ENCODE measurements around the gene GCLM. TPM values are rescaled to one million over a fixed set of nuclear protein-coding genes. Genes with fewer than 3 reads are reported as not detected.
A peak's percentile ranks its signal among the peaks of the same experiment; 100 is the strongest.
"Not testable (repeated sequence)": the region's sequence is repeated elsewhere in the genome, so short reads cannot be mapped to it uniquely, and the experiment has no call there.

Gene GCLM
- total and polyA plus RNA-seq, 4 donors = 6.8 to 16.2 (median 9.9) TPM

DNA sequence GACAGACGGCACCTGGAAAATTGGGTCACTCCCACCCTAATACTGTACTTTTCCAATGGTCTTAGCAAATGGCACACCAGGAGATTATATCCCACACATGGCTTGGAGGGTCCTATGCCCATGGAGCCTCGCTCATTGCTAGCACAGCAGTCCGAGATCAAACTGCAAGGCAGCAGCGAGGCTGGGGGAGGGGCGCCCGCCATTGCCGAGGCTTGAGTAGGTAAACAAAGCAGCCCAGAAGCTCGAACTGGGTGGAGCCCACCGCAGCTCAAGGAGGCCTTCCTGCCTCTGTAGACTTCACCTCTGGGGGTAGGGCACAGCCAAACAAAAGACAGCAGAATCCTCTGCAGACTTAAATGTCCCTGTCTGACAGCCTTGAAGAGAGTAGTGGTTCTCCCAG lies 53.2 kb downstream of the GCLM start:
- H3K36me3 ChIP-seq (ENCODE audit: control insufficient read depth in 1 of 2, insufficient read depth in 2 of 2, low read length in 1 of 2); H3K4me3 ChIP-seq (ENCODE audit: low read length in 2 of 2); H3K4me1 ChIP-seq (ENCODE audit: control insufficient read depth in 1 of 2, insufficient read depth in 2 of 2, low read length in 2 of 2); H3K9me3 ChIP-seq (ENCODE audit: control insufficient read depth, low read length); H3K27ac ChIP-seq (ENCODE audit: low read depth in 1 of 2, low read length in 2 of 2); DNase-seq; ATAC-seq (ENCODE audit: low FRiP score); H3K27me3 ChIP-seq (ENCODE audit: control insufficient read depth in 1 of 2, insufficient read depth in 2 of 2, low read length in 1 of 2); intact Hi-C loops (cut with DNase I): not testable (repeated sequence)
- 88 to 90% methylated on average over 8 to 9 of the region's 9 CpGs for WGBS, 2 donors

DNA sequence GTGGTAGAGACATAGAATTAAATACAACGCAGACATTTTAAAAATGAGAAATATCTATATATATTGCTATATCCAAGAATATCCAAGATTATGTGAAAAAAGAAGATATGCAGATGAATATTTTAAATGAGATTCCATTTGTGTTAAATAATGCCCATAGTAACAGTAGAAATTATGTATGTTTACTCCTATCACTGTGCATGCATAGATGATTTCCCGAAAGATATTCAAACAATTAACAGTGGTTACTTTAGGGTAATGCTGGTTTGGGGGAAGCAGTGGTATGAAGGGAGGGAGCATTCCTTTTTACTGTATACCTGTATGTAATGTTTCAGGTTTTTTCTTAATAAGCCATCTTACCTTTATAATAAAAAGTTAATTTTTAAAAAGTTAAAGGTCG lies 55.3 kb downstream of the GCLM start:
- H3K27me3 ChIP-seq (ENCODE audit: control insufficient read depth in 1 of 2, insufficient read depth in 2 of 2, low read length in 1 of 2) = no peaks in the 10 kb centered on the region
- H3K9me3 ChIP-seq (ENCODE audit: control insufficient read depth, low read length) = no peaks in the 10 kb centered on the region
- no peak for ATAC-seq (ENCODE audit: low FRiP score)
- no peak overlapping the region for H3K27ac ChIP-seq (ENCODE audit: low read depth in 1 of 2, low read length in 2 of 2)
- H3K36me3 ChIP-seq (ENCODE audit: control insufficient read depth in 1 of 2, insufficient read depth in 2 of 2, low read length in 1 of 2) = no peaks in the 10 kb centered on the region
- 91% methylated on average over 3 of the region's 3 CpGs for WGBS, 2 donors
- intact Hi-C loops (cut with DNase I) = no loop called here
- no peak overlapping the region for H3K4me3 ChIP-seq (ENCODE audit: low read length in 2 of 2)
- no peaks in the 10 kb centered on the region for H3K4me1 ChIP-seq (ENCODE audit: control insufficient read depth in 1 of 2, insufficient read depth in 2 of 2, low read length in 2 of 2)
- DNase-seq = no peak

DNA sequence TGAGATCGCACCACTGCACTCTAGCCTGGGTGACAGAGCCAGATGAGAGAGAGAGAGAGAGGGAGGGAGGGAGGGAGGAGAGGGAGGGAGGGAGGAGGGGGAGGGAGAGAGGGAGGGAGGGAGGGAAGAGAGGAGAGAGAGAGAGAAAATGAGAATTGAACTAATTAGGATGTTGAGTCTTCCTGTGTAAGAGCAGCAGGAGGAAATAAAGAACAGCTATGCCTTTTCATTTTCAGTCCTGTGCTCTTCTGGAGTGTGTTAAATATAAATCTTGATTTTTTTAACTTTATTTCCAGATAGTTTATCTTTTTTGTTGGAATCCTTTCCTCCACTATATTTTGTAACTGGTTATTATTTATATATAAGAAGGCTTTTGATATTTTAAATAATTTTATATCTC lies 57.4 kb downstream of the GCLM start:
- DNase-seq = no peak
- Histone ChIP-seq H3K9me3 (ENCODE audit: control insufficient read depth, low read length) (no peaks in the 10 kb centered on the region), H3K27me3 (ENCODE audit: control insufficient read depth in 1 of 2, insufficient read depth in 2 of 2, low read length in 1 of 2) (no peaks in the 10 kb centered on the region), H3K27ac (ENCODE audit: low read depth in 1 of 2, low read length in 2 of 2) (no peak overlapping the region), H3K36me3 (ENCODE audit: control insufficient read depth in 1 of 2, insufficient read depth in 2 of 2, low read length in 1 of 2) (no peaks in the 10 kb centered on the region), H3K4me3 (ENCODE audit: low read length in 2 of 2) (no peak overlapping the region), H3K4me1 (ENCODE audit: control insufficient read depth in 1 of 2, insufficient read depth in 2 of 2, low read length in 2 of 2) (no peaks in the 10 kb centered on the region)
- no peak for ATAC-seq (ENCODE audit: low FRiP score)
- intact Hi-C loops (cut with DNase I) = no loop called here
- WGBS, 2 donors = 33% methylated on average over 1 of the region's 1 CpG; no CpG with 5 or more reads in 1 of the 2 donors

DNA sequence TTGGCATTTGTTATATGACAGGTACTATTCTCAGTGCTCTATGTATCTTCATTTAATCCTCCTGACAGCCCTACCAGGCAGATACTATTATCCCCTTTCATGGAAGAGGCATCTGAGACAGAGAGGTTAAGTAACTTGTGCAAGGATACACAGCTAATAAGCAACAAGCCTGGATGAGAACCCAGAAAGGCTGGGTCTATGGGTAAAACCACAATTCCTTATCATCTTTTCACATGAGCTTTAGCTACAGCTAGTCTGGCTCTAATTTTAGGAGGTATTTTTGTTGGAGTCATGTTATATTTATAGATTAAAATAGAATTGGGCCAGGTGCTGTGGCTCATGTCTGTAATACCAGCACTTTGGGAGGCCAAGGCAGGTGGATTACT lies 57.9 kb downstream of the GCLM start:
- Histone ChIP-seq H3K4me3 (ENCODE audit: low read length in 2 of 2) (no peak overlapping the region), H3K27me3 (ENCODE audit: control insufficient read depth in 1 of 2, insufficient read depth in 2 of 2, low read length in 1 of 2) (no peaks in the 10 kb centered on the region), H3K4me1 (ENCODE audit: control insufficient read depth in 1 of 2, insufficient read depth in 2 of 2, low read length in 2 of 2) (no peaks in the 10 kb centered on the region), H3K27ac (ENCODE audit: low read depth in 1 of 2, low read length in 2 of 2) (no peak overlapping the region), H3K36me3 (ENCODE audit: control insufficient read depth in 1 of 2, insufficient read depth in 2 of 2, low read length in 1 of 2) (no peaks in the 10 kb centered on the region), H3K9me3 (ENCODE audit: control insufficient read depth, low read length) (no peaks in the 10 kb centered on the region)
- ATAC-seq (ENCODE audit: low FRiP score) = no peak
- no peak for DNase-seq
- intact Hi-C loops (cut with DNase I) = no loop called here

DNA sequence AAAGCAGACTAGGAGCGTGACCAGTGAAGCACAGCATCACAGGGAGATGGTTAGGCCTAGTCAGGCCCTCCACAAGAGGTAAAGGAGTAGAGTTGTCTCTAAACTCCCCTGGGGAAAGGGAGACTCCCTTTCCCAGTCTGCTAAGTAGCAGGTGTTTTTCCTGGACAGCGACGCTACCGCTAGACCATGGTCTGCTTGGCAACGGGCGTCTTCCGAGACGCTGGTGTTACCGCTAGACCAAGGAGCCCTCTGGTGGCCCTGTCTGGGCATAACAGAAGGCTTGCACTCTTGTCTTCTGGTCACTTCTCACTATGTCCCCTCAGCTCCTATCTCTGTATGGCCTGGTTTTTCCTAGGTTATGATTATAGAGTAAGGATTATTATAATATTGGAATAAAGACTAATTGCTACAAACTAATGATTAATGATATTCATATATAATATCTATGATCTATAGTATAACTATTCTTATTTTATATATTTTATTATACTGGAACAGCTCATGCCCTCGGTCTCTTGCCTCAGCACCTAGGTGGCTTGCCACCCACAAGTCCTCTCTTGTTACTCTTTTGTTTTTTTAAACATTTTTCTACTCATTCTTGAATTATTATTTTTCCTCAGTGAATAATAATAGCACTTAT lies 58.4 kb downstream of the GCLM start:
- 21 to 22% methylated on average over 10 of the region's 10 CpGs for WGBS, 2 donors
- intact Hi-C loops (cut with DNase I); H3K9me3 ChIP-seq (ENCODE audit: control insufficient read depth, low read length); ATAC-seq (ENCODE audit: low FRiP score); H3K27ac ChIP-seq (ENCODE audit: low read depth in 1 of 2, low read length in 2 of 2); H3K36me3 ChIP-seq (ENCODE audit: control insufficient read depth in 1 of 2, insufficient read depth in 2 of 2, low read length in 1 of 2); H3K27me3 ChIP-seq (ENCODE audit: control insufficient read depth in 1 of 2, insufficient read depth in 2 of 2, low read length in 1 of 2); H3K4me1 ChIP-seq (ENCODE audit: control insufficient read depth in 1 of 2, insufficient read depth in 2 of 2, low read length in 2 of 2); H3K4me3 ChIP-seq (ENCODE audit: low read length in 2 of 2): not testable (repeated sequence)
- peak; percentile 80 to 87 for DNase-seq

DNA sequence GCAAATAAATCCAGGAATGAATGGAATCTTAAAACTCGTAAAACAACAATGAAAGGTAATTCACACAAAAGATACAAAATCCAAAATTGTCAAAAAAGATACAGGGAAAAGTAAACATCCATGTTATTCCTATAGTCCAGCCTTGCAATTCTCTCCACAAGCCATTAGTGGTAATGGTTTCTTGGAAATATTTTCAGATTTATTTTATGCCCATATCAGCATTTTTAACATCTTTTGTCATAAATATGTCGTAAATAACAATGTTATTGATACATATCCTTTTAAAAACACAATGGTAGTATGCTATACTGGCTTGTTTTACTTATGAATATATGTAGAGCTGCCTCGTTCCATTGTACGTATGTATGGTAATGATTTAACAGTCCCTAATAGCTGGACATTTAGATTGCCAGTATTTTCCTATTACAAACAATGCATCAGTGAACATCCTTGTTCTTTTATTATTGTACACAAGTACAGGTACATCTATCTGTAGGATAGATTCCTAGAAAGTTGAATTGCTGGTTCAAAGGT lies 60.8 kb downstream of the GCLM start:
- H3K36me3 ChIP-seq (ENCODE audit: control insufficient read depth in 1 of 2, insufficient read depth in 2 of 2, low read length in 1 of 2) = no peaks in the 10 kb centered on the region
- intact Hi-C loops (cut with DNase I) = loop anchor here (5.0 to 10.0 kb wide), 5 partner anchors 224 to 546 kb away; partner anchors contain the start of gene DR1 (in 1 of the 2)
- no peaks in the 10 kb centered on the region for H3K9me3 ChIP-seq (ENCODE audit: control insufficient read depth, low read length)
- H3K4me3 ChIP-seq (ENCODE audit: low read length in 2 of 2) = peak overlapping the region; percentile 55 to 56
- ATAC-seq (ENCODE audit: low FRiP score) = no peak
- no peaks in the 10 kb centered on the region for H3K27me3 ChIP-seq (ENCODE audit: control insufficient read depth in 1 of 2, insufficient read depth in 2 of 2, low read length in 1 of 2)
- no peak for DNase-seq
- H3K27ac ChIP-seq (ENCODE audit: low read depth in 1 of 2, low read length in 2 of 2) = no peak overlapping the region
- 41% methylated on average over 4 of the region's 4 CpGs for WGBS, 2 donors
- no peaks in the 10 kb centered on the region for H3K4me1 ChIP-seq (ENCODE audit: control insufficient read depth in 1 of 2, insufficient read depth in 2 of 2, low read length in 2 of 2)

DNA sequence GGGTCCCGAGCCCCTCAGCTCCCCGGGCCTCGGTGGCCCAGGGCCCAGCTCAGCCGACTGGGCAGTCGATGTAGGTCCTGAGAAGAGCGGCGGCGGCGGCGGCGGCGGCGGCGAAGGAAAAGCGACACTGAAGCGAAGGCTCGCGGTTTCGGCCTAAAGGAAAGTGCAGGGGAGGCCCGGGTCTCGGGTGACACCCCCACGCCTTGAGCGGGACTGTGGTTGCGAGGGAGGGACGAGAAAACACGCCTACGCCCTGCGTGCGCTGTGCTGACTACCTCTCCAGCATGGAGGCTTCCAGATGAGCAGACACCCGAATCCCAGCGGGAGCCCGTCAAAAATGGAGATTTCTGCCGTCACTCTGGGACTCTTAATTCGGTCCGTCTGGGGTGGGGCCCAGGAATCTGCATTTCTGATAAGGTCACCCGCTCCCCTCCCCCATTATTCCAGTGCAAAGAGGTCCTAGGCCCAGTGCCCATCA lies 61.4 kb downstream of the GCLM start:
- intact Hi-C loops (cut with DNase I) = loop anchor here (5.0 to 10.0 kb wide), 5 partner anchors 223 to 546 kb away; partner anchors contain the start of gene DR1 (in 1 of the 2)
- Histone ChIP-seq H3K4me1 (ENCODE audit: control insufficient read depth in 1 of 2, insufficient read depth in 2 of 2, low read length in 2 of 2) (no peaks in the 10 kb centered on the region), H3K9me3 (ENCODE audit: control insufficient read depth, low read length) (no peaks in the 10 kb centered on the region), H3K27me3 (ENCODE audit: control insufficient read depth in 1 of 2, insufficient read depth in 2 of 2, low read length in 1 of 2) (no peaks in the 10 kb centered on the region), H3K27ac (ENCODE audit: low read depth in 1 of 2, low read length in 2 of 2) (peak overlapping the region; percentile 20 to 92), H3K4me3 (ENCODE audit: low read length in 2 of 2) (peak overlapping the region; percentile 55 to 56), H3K36me3 (ENCODE audit: control insufficient read depth in 1 of 2, insufficient read depth in 2 of 2, low read length in 1 of 2) (no peaks in the 10 kb centered on the region)
- peak; percentile 80 to 90 for DNase-seq
- 0% methylated on average over 36 of the region's 36 CpGs for WGBS, 2 donors
- peak; percentile 51 for ATAC-seq (ENCODE audit: low FRiP score)

DNA sequence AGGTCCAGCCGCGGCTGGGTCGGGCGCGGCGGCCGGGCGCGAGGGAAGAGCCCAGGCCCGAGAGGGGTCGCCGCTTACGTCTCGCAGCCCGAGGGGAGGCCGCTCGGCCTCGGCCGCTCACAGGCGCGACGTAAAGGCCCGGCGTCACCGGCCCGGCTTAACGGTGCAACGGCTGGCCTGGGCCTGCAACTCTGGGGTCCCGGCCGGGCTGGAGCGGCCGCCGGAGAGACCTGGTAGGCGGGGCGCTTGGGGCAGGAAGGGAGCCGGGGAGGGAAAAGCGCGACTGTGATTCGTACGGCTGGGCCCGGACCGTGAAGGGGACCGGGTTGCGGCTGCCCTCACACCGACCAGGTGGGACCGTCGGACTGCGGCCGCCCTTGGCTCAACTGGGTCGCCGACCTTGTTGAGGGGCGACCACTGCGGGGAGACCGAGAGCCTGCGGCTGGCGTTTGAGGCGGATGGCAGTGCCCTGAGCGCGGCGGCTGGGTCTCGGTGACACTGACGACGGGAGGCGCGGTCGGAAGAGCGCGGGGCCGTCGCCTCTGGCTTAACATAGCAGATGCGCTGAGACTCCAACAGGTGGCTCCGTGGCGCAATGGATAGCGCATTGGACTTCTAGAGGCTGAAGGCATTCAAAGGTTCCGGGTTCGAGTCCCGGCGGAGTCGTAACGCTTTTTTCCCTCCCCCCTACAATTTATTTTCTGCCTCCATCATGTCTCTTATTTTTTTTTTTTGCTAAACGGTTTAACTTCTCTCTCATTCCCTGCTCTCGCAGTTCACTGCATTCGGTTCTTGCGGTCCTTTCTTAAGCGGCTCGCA lies 62.0 kb downstream of the GCLM start:
- Histone ChIP-seq H3K9me3 (ENCODE audit: control insufficient read depth, low read length) (no peaks in the 10 kb centered on the region), H3K4me3 (ENCODE audit: low read length in 2 of 2) (peak overlapping the region; percentile 55 to 56), H3K27me3 (ENCODE audit: control insufficient read depth in 1 of 2, insufficient read depth in 2 of 2, low read length in 1 of 2) (no peaks in the 10 kb centered on the region), H3K4me1 (ENCODE audit: control insufficient read depth in 1 of 2, insufficient read depth in 2 of 2, low read length in 2 of 2) (no peaks in the 10 kb centered on the region), H3K27ac (ENCODE audit: low read depth in 1 of 2, low read length in 2 of 2) (peak overlapping the region; percentile 91 to 92), H3K36me3 (ENCODE audit: control insufficient read depth in 1 of 2, insufficient read depth in 2 of 2, low read length in 1 of 2) (no peaks in the 10 kb centered on the region)
- ATAC-seq (ENCODE audit: low FRiP score) = peak; percentile 93
- DNase-seq = peak; percentile 91 to 95
- intact Hi-C loops (cut with DNase I) = loop anchor here (5.0 to 10.0 kb wide), 5 partner anchors 222 to 545 kb away; partner anchors contain the start of gene DR1 (in 1 of the 2)
- 0 to 1% methylated on average over 70 to 85 of the region's 86 CpGs for WGBS, 2 donors

All from aorta (tissue), 5 donors.